Measurements from ENCODE around the gene SIM2. TPM values are rescaled to one million over a fixed set of nuclear protein-coding genes. Genes with fewer than 3 reads are reported as not detected.

The SIM2 gene
- total RNA-seq, 1 donor from 2014 or later, result not detected

GRCh38 chr21:36750576-36750959 lies 51.7 kb downstream of the SIM2 start:
- no peak for TF ChIP-seq POLR2A (IDR thresholded peaks at IDR 0.05)
- H3K36me3 ChIP-seq, result no peaks in the 10 kb centered on the region
- H3K9me3 ChIP-seq, result no peaks in the 10 kb centered on the region
- no peaks in the 10 kb centered on the region for H3K4me1 ChIP-seq
- no peak overlapping the region for H3K27ac ChIP-seq
- intact Hi-C loops (cut with DNase I), result no loop called here
- H3K27me3 ChIP-seq, result no peaks in the 10 kb centered on the region
- no peak for DNase-seq (ENCODE audit: extremely low spot score in 2 of 2)
- no peak overlapping the region for H3K4me3 ChIP-seq

- no peak overlapping the region for H3K27ac ChIP-seq
- no peak for TF ChIP-seq CTCF (IDR thresholded peaks at IDR 0.05)
- no peak for TF ChIP-seq POLR2AphosphoS5 (IDR thresholded peaks at IDR 0.05; ENCODE audit: insufficient read depth in 1 of 2, low read depth in 1 of 2)
- no peak for TF ChIP-seq POLR2A (IDR thresholded peaks at IDR 0.05)
- H3K27me3 ChIP-seq, result no peaks in the 10 kb centered on the region
- H3K9me3 ChIP-seq, result no peaks in the 10 kb centered on the region
- H3K4me3 ChIP-seq, result no peak overlapping the region
- no peaks in the 10 kb centered on the region for H3K4me1 ChIP-seq
- intact Hi-C loops (cut with DNase I), result no loop called here
- DNase-seq (ENCODE audit: extremely low spot score in 2 of 2), result no peak
- H3K36me3 ChIP-seq, result no peaks in the 10 kb centered on the region
These were observed 52.5 kb downstream of the SIM2 start for GRCh38 chr21:36751383-36751782.

- DNase-seq (ENCODE audit: extremely low spot score in 2 of 2), result no peak
- Histone ChIP-seq H3K4me1 (no peaks in the 10 kb centered on the region), H3K9me3 (no peaks in the 10 kb centered on the region), H3K4me3 (no peak overlapping the region), H3K27me3 (no peaks in the 10 kb centered on the region), H3K36me3 (no peaks in the 10 kb centered on the region), H3K27ac (no peak overlapping the region)
- intact Hi-C loops (cut with DNase I), result no loop called here
- TF ChIP-seq POLR2A (IDR thresholded peaks at IDR 0.05) (no peak), CTCF (IDR thresholded peaks at IDR 0.05) (no peak), POLR2AphosphoS5 (IDR thresholded peaks at IDR 0.05; ENCODE audit: insufficient read depth in 1 of 2, low read depth in 1 of 2) (no peak)
These were observed 54.6 kb downstream of the SIM2 start for GRCh38 chr21:36753556-36753955.

- intact Hi-C loops (cut with DNase I), result no loop called here
- Histone ChIP-seq H3K27me3 (no peaks in the 10 kb centered on the region), H3K4me1 (no peaks in the 10 kb centered on the region), H3K4me3 (no peak overlapping the region), H3K27ac (no peak overlapping the region), H3K9me3 (no peaks in the 10 kb centered on the region), H3K36me3 (no peaks in the 10 kb centered on the region)
- no peak for TF ChIP-seq CTCF (IDR thresholded peaks at IDR 0.05)
- TF ChIP-seq POLR2AphosphoS5 (IDR thresholded peaks at IDR 0.05; ENCODE audit: insufficient read depth in 1 of 2, low read depth in 1 of 2), result no peak
- TF ChIP-seq POLR2A (IDR thresholded peaks at IDR 0.05), result no peak
- no peak for DNase-seq (ENCODE audit: extremely low spot score in 2 of 2)
These were observed 55.5 kb downstream of the SIM2 start for GRCh38 chr21:36754241-36754898.

- H3K9me3 ChIP-seq, result no peaks in the 10 kb centered on the region
- H3K4me1 ChIP-seq, result no peaks in the 10 kb centered on the region
- no peak for DNase-seq (ENCODE audit: extremely low spot score in 2 of 2)
- H3K27ac ChIP-seq, result no peak overlapping the region
- intact Hi-C loops (cut with DNase I), result no loop called here
- TF ChIP-seq POLR2A (IDR thresholded peaks at IDR 0.05) (no peak), CTCF (IDR thresholded peaks at IDR 0.05) (no peak), POLR2AphosphoS5 (IDR thresholded peaks at IDR 0.05; ENCODE audit: insufficient read depth in 1 of 2, low read depth in 1 of 2) (no peak)
- H3K36me3 ChIP-seq, result no peaks in the 10 kb centered on the region
- no peak overlapping the region for H3K4me3 ChIP-seq
- H3K27me3 ChIP-seq, result no peaks in the 10 kb centered on the region
These were observed 57.6 kb downstream of the SIM2 start for GRCh38 chr21:36756527-36756926.
